CD4-positive, alpha-beta T cell treated with Interleukin-1 beta for 1 hour (primary cell): ENCODE measurements around the gene FBXL15.

Experiments used
- DNase-seq, 2 donors: peaks; one replicate each; pipeline ENCODE4 v3.0.0-alpha.2; 2020 to 2022

The FBXL15 gene

GRCh38 chr10:102420714-102421506 lies at the start of gene FBXL15:
Gene FBXL15, plus strand, starts transcription at chr10:102420836. Its CDS starts 294 bp downstream, at chr10:102421130.
- DNase-seq: peak; percentile 95 to 97

DNA sequence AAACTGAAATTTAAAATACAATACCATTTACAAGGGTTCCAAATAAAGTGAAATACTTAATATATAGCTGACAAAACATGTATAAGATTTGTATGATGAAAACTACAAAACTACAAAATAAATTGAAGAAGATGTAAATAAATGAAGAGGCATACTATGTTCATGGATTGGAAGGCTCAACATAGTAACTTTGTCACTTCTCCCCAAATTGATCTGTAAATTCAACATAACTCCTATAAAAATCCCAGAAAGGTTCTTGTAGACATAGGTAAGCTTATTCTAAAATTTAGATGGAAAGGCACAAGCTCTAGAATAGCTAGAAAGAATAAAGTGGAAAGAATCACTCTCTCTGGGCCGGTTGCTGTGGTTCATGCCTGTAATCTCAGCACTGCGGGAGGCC lies 49.3 kb upstream of the FBXL15 start:
- DNase-seq: no peak

DNA sequence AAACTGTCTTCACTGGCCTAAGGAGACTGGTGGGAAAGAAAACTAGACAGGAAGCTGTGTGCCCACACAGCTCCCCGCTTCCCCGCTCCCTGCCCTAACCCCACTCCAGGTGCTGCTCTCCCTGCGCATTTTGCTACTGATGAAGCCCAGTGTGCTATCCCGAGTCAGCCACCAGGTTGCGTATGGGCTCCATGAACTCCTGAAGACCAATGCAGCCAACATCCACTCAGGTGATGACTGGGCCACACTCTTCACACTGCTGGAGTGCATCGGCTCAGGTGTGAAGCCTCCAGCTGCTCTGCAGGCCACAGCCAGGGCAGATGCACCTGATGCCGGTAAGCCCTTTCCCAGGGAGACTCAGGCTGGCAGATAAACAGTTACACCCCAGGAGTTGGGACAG lies 45.4 kb upstream of the FBXL15 start:
- DNase-seq: peak in 1 of 2 donors; percentile 13

GRCh38 chr10:102375867-102376266 lies 44.8 kb upstream of the FBXL15 start:
- DNase-seq: no peak

GRCh38 chr10:102376901-102377300 lies 43.7 kb upstream of the FBXL15 start:
- DNase-seq: no peak

GRCh38 chr10:102379383-102379782 lies 41.3 kb upstream of the FBXL15 start:
- DNase-seq: no peak

- no peak for DNase-seq
Observed at GRCh38 chr10:102381983-102382382, 38.7 kb upstream of the FBXL15 start.

- DNase-seq: no peak
Observed at GRCh38 chr10:102382871-102383270, 37.8 kb upstream of the FBXL15 start.

DNA sequence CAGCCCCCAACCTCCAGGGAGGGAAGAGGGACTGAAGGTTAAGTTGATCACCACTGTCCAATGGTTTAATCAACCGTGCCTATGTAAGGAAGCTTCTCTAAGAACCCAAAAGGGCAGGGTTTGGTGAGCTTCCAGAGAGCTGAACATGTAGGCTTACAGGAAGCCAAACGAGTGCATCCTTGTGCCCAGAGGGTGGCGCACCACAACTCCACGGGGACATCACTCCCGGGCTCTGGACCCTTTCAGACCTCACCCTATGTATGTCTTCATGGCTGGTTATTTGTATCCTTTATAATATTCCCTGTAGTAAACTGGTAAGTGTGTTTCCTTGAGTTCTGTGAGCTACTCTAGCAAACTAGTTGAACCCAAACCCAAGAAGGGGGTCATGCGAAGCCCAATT lies 36.6 kb upstream of the FBXL15 start:
- DNase-seq: peak; percentile 21 to 26

GRCh38 chr10:102384606-102385429 lies 35.8 kb upstream of the FBXL15 start:
- DNase-seq: no peak

- DNase-seq: no peak
Observed at GRCh38 chr10:102389894-102390293, 30.7 kb upstream of the FBXL15 start.

- DNase-seq: no peak
Observed at GRCh38 chr10:102392306-102392705, 28.3 kb upstream of the FBXL15 start.

- DNase-seq: no peak
Observed at GRCh38 chr10:102393411-102394078, 27.1 kb upstream of the FBXL15 start.

GRCh38 chr10:102394079-102394800 lies 26.4 kb upstream of the FBXL15 start:
- peak; percentile 98 to 99 for DNase-seq

DNA sequence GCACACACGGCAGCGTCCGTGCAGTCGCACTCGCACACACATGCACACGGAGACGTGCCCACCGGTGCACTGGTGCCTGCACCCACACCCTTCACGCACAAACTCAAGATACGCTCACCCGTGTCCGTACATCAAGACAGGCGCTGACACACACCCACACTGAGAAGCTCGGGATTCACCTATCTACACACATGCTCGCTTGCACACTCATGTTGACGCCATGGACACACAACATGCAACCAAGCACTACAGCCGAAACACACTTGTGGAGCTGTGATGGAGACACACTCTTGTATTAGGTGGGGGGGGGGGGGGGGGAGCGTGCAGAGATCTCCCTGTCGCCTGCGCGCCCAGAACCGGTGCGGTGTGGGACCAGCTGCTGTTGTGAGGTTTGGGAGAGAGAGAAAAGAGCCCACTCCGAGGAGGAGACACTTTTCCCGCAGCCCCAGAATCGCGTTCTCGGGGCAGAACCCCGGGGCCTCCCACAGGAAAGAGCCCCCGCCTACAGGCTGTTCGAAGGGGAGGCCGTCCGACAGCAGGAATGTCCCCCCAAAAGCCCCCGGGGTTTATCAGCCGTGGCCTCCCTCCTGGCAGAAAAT lies 25.7 kb upstream of the FBXL15 start:
- peak in 1 of 2 donors; percentile 69 for DNase-seq

- peak; percentile 94 to 95 for DNase-seq
Observed at GRCh38 chr10:102395400-102396316, 25.0 kb upstream of the FBXL15 start, which contains the start of gene NFKB2. Gene NFKB2, plus strand, starts transcription at chr10:102395705. Its CDS starts 255 bp downstream, at chr10:102395960.

GRCh38 chr10:102396317-102396650 lies 24.4 kb upstream of the FBXL15 start:
- DNase-seq: peak in 1 of 2 donors; percentile 31

DNA sequence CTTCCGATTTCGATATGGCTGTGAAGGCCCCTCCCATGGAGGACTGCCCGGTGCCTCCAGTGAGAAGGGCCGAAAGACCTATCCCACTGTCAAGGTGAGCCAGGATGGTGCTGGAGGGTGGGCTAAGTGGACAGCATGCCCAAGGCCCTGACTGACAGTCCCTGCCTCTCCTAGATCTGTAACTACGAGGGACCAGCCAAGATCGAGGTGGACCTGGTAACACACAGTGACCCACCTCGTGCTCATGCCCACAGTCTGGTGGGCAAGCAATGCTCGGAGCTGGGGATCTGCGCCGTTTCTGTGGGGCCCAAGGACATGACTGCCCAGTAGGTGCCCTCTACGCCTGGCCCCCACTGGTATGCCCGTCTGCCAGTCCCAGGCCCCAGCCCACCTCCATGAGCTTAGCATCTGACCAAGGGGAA lies 23.9 kb upstream of the FBXL15 start:
- no peak for DNase-seq

- DNase-seq: peak in 1 of 2 donors; percentile 10
Observed at GRCh38 chr10:102397222-102398171, 23.1 kb upstream of the FBXL15 start.
